Ishikawa (cell line): Measurements from ENCODE around the gene GNAI1.

ENCODE experiments used
- CEBPB ChIP-seq: IDR thresholded peaks from 2 replicates; pipeline ENCODE4 v1.6.1; 2012
- CREB1 ChIP-seq: IDR thresholded peaks from 2 replicates; pipeline ENCODE4 v1.6.1; 2012; ENCODE audit warnings: low read depth
- EGR1 ChIP-seq: IDR thresholded peaks from 2 replicates; pipeline ENCODE4 v1.6.1; 2012
- EP300 ChIP-seq: IDR thresholded peaks from 2 replicates; pipeline ENCODE4 v1.6.1; 2012; ENCODE audit warnings: borderline replicate concordance
- FOXM1 ChIP-seq: IDR thresholded peaks from 2 replicates; pipeline ENCODE4 v1.6.1; 2012; ENCODE audit warnings: low read depth, borderline replicate concordance
- NFIC ChIP-seq: IDR thresholded peaks from 2 replicates; pipeline ENCODE4 v1.6.1; 2012
- RAD21 ChIP-seq: IDR thresholded peaks from 2 replicates; pipeline ENCODE4 v1.6.1; 2012; ENCODE audit warnings: low read depth
- REST ChIP-seq: IDR thresholded peaks from 2 replicates; pipeline ENCODE4 v1.6.1; 2012; ENCODE audit warnings: low read depth, mild to moderate bottlenecking
- TAF1 ChIP-seq: IDR thresholded peaks from 2 replicates; pipeline ENCODE4 v1.6.1; 2012; ENCODE audit warnings: low read depth, mild to moderate bottlenecking
- TCF12 ChIP-seq: IDR thresholded peaks from 2 replicates; pipeline ENCODE4 v1.6.1; 2012; ENCODE audit warnings: low read depth
- TEAD4 ChIP-seq: IDR thresholded peaks from 2 replicates; pipeline ENCODE4 v1.6.1; 2012
- USF1 ChIP-seq: IDR thresholded peaks from 2 replicates; pipeline ENCODE4 v1.6.1; 2012
- YY1 ChIP-seq: IDR thresholded peaks from 2 replicates; pipeline ENCODE4 v1.6.1; 2012; ENCODE audit warnings: low read depth
- ZBTB7A ChIP-seq: IDR thresholded peaks from 2 replicates; pipeline ENCODE4 v1.6.1; 2012; ENCODE audit warnings: low read depth
- TF ChIP-seq, protein P1 (sequence below): IDR thresholded peaks from 2 replicates; pipeline ENCODE4 v1.6.1; 2012

Gene GNAI1

DNA sequence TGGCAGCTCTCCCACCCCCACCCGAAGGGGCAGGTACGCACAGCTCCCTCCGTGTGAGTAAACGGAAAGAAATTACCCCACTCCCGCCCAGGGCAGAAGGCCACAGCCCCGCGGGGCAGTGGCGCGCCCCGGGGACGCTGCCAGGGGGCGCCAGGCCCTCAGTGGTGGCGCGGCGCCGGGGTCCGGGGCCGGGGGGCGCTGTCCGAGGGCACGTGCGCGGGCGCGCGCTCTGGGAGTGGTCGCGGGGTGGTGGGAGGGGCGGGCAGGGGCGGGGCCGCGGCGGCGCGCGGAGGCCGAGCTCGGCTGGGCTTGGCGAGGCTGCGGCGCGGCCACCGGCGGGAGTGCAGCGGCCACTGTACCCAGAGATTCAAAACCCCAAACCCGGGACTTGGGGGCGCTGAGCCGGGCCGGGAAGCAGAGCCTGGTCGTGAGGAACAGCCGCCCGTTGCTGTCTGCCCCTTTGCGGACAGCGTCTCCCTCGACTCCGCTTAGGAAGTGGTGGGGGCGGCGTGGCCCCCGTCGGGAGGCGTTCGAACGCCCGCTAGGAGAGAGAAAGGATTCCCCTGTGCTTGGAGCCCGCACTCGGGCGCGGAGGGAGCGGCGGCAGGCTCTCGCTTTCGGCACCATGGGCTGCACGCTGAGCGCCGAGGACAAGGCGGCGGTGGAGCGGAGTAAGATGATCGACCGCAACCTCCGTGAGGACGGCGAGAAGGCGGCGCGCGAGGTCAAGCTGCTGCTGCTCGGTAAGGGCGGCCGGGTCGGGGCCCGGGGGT lies at the start of gene GNAI1:
Gene GNAI1, plus strand, starts transcription at position 296 of the 773 bp plus-strand sequence. Its CDS starts 330 bp downstream, at position 626.
- TF ChIP-seq TEAD4 (no peak), FOXM1 (no peak), USF1 (no peak; the same call in 1 of the 2 replicates), YY1 (no peak), EP300 (no peak; the same call in 1 of the 2 replicates), RAD21 (peak; percentile 48; the same call in 1 of the 2 replicates), TAF1 (no peak; the same call in none of the 2 replicates), ZBTB7A (peak; percentile 51; the same call in 1 of the 2 replicates), TCF12 (no peak), CEBPB (no peak), NFIC (0 out of 2 replicates have a peak, but pooled peaks have one; percentile 33)
- TF ChIP-seq, protein P1, sequence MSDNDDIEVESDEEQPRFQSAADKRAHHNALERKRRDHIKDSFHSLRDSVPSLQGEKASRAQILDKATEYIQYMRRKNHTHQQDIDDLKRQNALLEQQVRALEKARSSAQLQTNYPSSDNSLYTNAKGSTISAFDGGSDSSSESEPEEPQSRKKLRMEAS, result peak; percentile 49

- TF ChIP-seq TEAD4, result 0 out of 2 replicates have a peak, but pooled peaks have one; percentile 42
- TF ChIP-seq RAD21, result no peak
Observed at GRCh38 chr7:80087051-80087770, 47.4 kb upstream of the GNAI1 start.

- no peak for TF ChIP-seq TCF12
- no peak for TF ChIP-seq NFIC
- no peak for TF ChIP-seq ZBTB7A
- TF ChIP-seq EP300, result no peak
- TF ChIP-seq, protein P1, result no peak
- TF ChIP-seq REST, result no peak
- no peak for TF ChIP-seq CEBPB
- TF ChIP-seq TAF1, result no peak
- TF ChIP-seq FOXM1, result no peak
- TF ChIP-seq YY1, result no peak
- TF ChIP-seq USF1, result no peak
- no peak for TF ChIP-seq TEAD4
- no peak for TF ChIP-seq EGR1
- no peak for TF ChIP-seq RAD21
- TF ChIP-seq CREB1, result no peak
Observed at GRCh38 chr7:80087771-80088170, 46.9 kb upstream of the GNAI1 start.

DNA sequence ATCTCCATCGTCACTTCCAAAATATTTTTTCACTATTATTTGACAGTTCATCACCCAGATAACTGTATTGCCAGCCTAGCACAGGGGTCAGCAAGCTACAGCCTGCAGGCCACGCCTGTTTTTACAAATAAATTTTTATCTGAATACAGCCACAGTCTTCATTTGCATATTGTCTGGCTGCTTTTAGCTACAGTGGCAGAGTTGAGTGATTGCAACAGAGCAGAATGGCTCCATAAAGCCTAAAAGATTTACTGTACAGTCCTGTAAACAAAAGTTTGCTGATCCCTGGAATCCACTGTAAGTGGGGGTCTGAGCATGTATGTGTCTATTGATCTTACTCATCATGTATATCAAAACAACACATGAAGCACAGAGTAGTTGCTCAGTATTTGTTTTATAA lies 45.9 kb upstream of the GNAI1 start:
- TF ChIP-seq FOXM1, result no peak
- TF ChIP-seq USF1, result no peak
- TF ChIP-seq TAF1, result no peak
- no peak for TF ChIP-seq TEAD4
- TF ChIP-seq EP300, result no peak
- TF ChIP-seq YY1, result no peak
- no peak for TF ChIP-seq ZBTB7A
- TF ChIP-seq NFIC, result no peak
- TF ChIP-seq, protein P1, result no peak
- TF ChIP-seq CREB1, result no peak
- no peak for TF ChIP-seq RAD21

DNA sequence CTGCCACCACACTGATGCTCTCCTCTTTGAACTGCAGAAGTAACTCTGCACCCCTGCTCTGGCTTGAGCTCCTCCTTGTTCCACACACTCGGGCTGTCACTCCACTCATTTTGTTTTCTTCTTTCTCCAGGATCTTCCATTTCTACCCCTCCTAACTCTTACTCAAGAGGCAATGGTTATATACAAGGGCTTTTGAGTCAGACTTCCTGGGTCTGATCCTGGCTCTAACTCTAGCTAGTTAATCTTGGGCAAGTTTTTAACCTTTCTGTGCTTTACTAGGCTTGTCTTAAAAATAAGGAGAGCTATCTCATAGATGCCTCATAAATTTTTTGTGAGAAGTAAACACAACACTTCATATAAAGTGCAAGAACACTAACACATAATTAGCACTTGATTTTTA lies 45.3 kb upstream of the GNAI1 start:
- no peak for TF ChIP-seq TAF1
- TF ChIP-seq CREB1, result no peak
- no peak for TF ChIP-seq NFIC
- TF ChIP-seq, protein P1, result no peak
- TF ChIP-seq REST, result no peak
- TF ChIP-seq TEAD4, result no peak
- TF ChIP-seq ZBTB7A, result no peak
- TF ChIP-seq USF1, result no peak
